OCI-M2 (cell line): Measurements from ENCODE around the gene ADAMTSL3.

ENCODE experiments used
- DNase-seq: peaks from one replicate; lab custom pipeline; 2025; ENCODE audit not compliant: unreplicated experiment; lab: John Stamatoyannopoulos, UW

ADAMTSL3 gene

GRCh38 chr15:83654379-83655236 is 685 bp downstream of the ADAMTSL3 start:
- DNase-seq = no peak

- no peak for DNase-seq
These were observed 1.3 kb downstream of the ADAMTSL3 start for GRCh38 chr15:83655237-83655616.

GRCh38 chr15:83656192-83656591 is 2.3 kb downstream of the ADAMTSL3 start:
- DNase-seq = no peak

- no peak for DNase-seq
These were observed 3.1 kb downstream of the ADAMTSL3 start for GRCh38 chr15:83656943-83657528.

- DNase-seq = no peak
These were observed 3.6 kb downstream of the ADAMTSL3 start for GRCh38 chr15:83657549-83657948.

GRCh38 chr15:83658430-83659416 is 4.8 kb downstream of the ADAMTSL3 start:
- no peak for DNase-seq

- DNase-seq = no peak
These were observed 5.5 kb downstream of the ADAMTSL3 start for GRCh38 chr15:83659417-83659812.

GRCh38 chr15:83665480-83665879 is 11.6 kb downstream of the ADAMTSL3 start:
- DNase-seq = no peak

- no peak for DNase-seq
These were observed 16.8 kb downstream of the ADAMTSL3 start for GRCh38 chr15:83670672-83671229.

GRCh38 chr15:83671603-83672002 is 17.7 kb downstream of the ADAMTSL3 start:
- DNase-seq = no peak

- DNase-seq = no peak
These were observed 19.5 kb downstream of the ADAMTSL3 start for GRCh38 chr15:83673385-83673784.

GRCh38 chr15:83682476-83683088 is 28.7 kb downstream of the ADAMTSL3 start:
- no peak for DNase-seq

GRCh38 chr15:83685916-83686332 is 32.0 kb downstream of the ADAMTSL3 start:
- no peak for DNase-seq

- DNase-seq = no peak
These were observed 34.3 kb downstream of the ADAMTSL3 start for GRCh38 chr15:83688201-83688600.

- no peak for DNase-seq
These were observed 36.8 kb downstream of the ADAMTSL3 start for GRCh38 chr15:83690676-83691075.

- no peak for DNase-seq
These were observed 39.0 kb downstream of the ADAMTSL3 start for GRCh38 chr15:83692746-83693581.

- DNase-seq = no peak
These were observed 40.1 kb downstream of the ADAMTSL3 start for GRCh38 chr15:83694015-83694414.

GRCh38 chr15:83694536-83694935 is 40.6 kb downstream of the ADAMTSL3 start:
- no peak for DNase-seq

- DNase-seq = no peak
These were observed 41.3 kb downstream of the ADAMTSL3 start for GRCh38 chr15:83695246-83695645.
